Thoracic aorta (tissue), 2 donors: ENCODE data around the gene PTMA. TPM values are rescaled to one million over a fixed set of nuclear protein-coding genes. Genes with fewer than 3 reads are reported as not detected.

Source experiments
- ATAC-seq: fragments of 150-250 bp; one replicate; pipeline ENCODE4 v1.8.0; 2017; ENCODE audit warnings: low read depth; ENCODE audit not compliant: insufficient number of reproducible peaks, low FRiP score
- DNase-seq: peaks from one replicate; pipeline ENCODE4 v3.0.0-alpha.2; 2020; ENCODE audit warnings: low spot score
- H3K27ac ChIP-seq, 2 donors: fragments of 200-600 bp; sonication (generic); 1 replicate in 1 of 2; 2 replicates in 1 of 2; pipeline ENCODE4 v1.5.1; 2016; ENCODE audit warnings: mild to moderate bottlenecking in 2 of 2, moderate library complexity in 2 of 2
- H3K27me3 ChIP-seq: fragments of 200-600 bp; sonication (generic); replicated peaks from 2 replicates; pipeline ENCODE4 v1.6.0; 2016; ENCODE audit warnings: mild to moderate bottlenecking; ENCODE audit not compliant: insufficient read depth
- H3K36me3 ChIP-seq: fragments of 200-600 bp; sonication (generic); one replicate; pipeline ENCODE4 v1.5.1; 2016
- H3K4me1 ChIP-seq, 2 donors: fragments of 200-600 bp; sonication (generic); 1 replicate in 1 of 2; 2 replicates in 1 of 2; pipeline versions ENCODE4 v1.5.1 to v1.6.0; 2016; ENCODE audit warnings: low read depth in 2 of 2, mild to moderate bottlenecking in 1 of 2; ENCODE audit not compliant: control insufficient read depth in 1 of 2
- H3K4me3 ChIP-seq: fragments of 200-600 bp; sonication (generic); 2 replicates; pipeline ENCODE4 v1.5.1; 2016; ENCODE audit warnings: mild to moderate bottlenecking
- H3K9me3 ChIP-seq: fragments of 200-600 bp; sonication (generic); 2 replicates; pipeline ENCODE4 v1.5.1; 2016
- CTCF ChIP-seq: fragments of 200-600 bp; sonication (generic); IDR thresholded peaks from one replicate; pipeline ENCODE4 v1.5.1; 2019; ENCODE audit warnings: antibody characterized with exemption
- total RNA-seq, 2 donors: library from RNA; depleted of rRNA; stranded (reverse); fragments of >200 nt; gene quantifications; one replicate each; pipeline versions ENCODE4 v1.1.0 to v1.2.3, GENCODE V29; 2016

PTMA gene
- total RNA-seq, 2 donors from 2014 or later: 700 to 1,022 TPM

- Histone ChIP-seq H3K27me3 (no peaks in the 10 kb centered on the region), H3K36me3 (no peaks in the 10 kb centered on the region), H3K27ac (no peak overlapping the region), H3K4me3 (no peak overlapping the region), H3K4me1 (peaks cover 0 to 17% of the 10 kb centered on the region in 2 donors), H3K9me3 (no peaks in the 10 kb centered on the region)
- no peak for DNase-seq
- ATAC-seq: no peak
- TF ChIP-seq CTCF: no peak
These were observed 24.8 kb upstream of the PTMA start for GRCh38 chr2:231683292-231684235.

GRCh38 chr2:231684314-231685223, 23.8 kb upstream of the PTMA start:
- TF ChIP-seq CTCF: no peak
- ATAC-seq: no peak
- no peak for DNase-seq

GRCh38 chr2:231685349-231686191, 22.8 kb upstream of the PTMA start:
- DNase-seq: no peak
- H3K4me1 ChIP-seq: peaks cover 0 to 10% of the 10 kb centered on the region in 2 donors
- H3K27ac ChIP-seq: no peak overlapping the region
- no peak for ATAC-seq
- TF ChIP-seq CTCF: no peak
- no peaks in the 10 kb centered on the region for H3K27me3 ChIP-seq
- H3K9me3 ChIP-seq: no peaks in the 10 kb centered on the region
- no peak overlapping the region for H3K4me3 ChIP-seq
- no peaks in the 10 kb centered on the region for H3K36me3 ChIP-seq

More at GRCh38 chr2:231684314-231685223, 23.8 kb upstream of the PTMA start:
- Histone ChIP-seq H3K4me3 (no peak overlapping the region), H3K36me3 (no peaks in the 10 kb centered on the region), H3K27me3 (no peaks in the 10 kb centered on the region), H3K4me1 (peaks cover 0 to 17% of the 10 kb centered on the region in 2 donors), H3K9me3 (no peaks in the 10 kb centered on the region), H3K27ac (no peak overlapping the region)

GRCh38 chr2:231686192-231687100, 21.9 kb upstream of the PTMA start:
- DNase-seq: no peak

More at GRCh38 chr2:231686192-231687100, 21.9 kb upstream of the PTMA start:
- no peak overlapping the region for H3K27ac ChIP-seq
- no peak overlapping the region for H3K4me3 ChIP-seq
- no peak for TF ChIP-seq CTCF
- ATAC-seq: no peak
- no peaks in the 10 kb centered on the region for H3K27me3 ChIP-seq
- no peaks in the 10 kb centered on the region for H3K36me3 ChIP-seq
- H3K9me3 ChIP-seq: no peaks in the 10 kb centered on the region
- H3K4me1 ChIP-seq: peaks cover 0 to 6% of the 10 kb centered on the region in 2 donors
